Neural crest cell (in vitro differentiated cells): ENCODE data around the gene MX2. TPM values are rescaled to one million over a fixed set of nuclear protein-coding genes. Genes with fewer than 3 reads are reported as not detected.

Experiments used
- DNase-seq: peaks from one replicate; pipeline ENCODE4 v3.0.0; 2021; ENCODE audit warnings: low read depth, mixed read lengths, low spot score
- H3K27ac Mint-ChIP-seq: one replicate; pipeline ENCODE4 v1.8.0; 2021; ENCODE audit warnings: mild to moderate bottlenecking, mixed read lengths; ENCODE audit not compliant: unreplicated experiment
- H3K27me3 Mint-ChIP-seq: 2 replicates; pipeline ENCODE4 v1.8.0; 2021; ENCODE audit warnings: low read depth, mild to moderate bottlenecking, mixed read lengths
- H3K36me3 Mint-ChIP-seq: 2 replicates; pipeline ENCODE4 v1.8.0; 2021; ENCODE audit warnings: low read depth, mild to moderate bottlenecking, mixed read lengths
- H3K4me1 Mint-ChIP-seq: 2 replicates; pipeline ENCODE4 v1.8.0; 2021; ENCODE audit warnings: mixed read lengths
- H3K4me3 Mint-ChIP-seq: one replicate; pipeline ENCODE4 v1.8.0; 2021; ENCODE audit warnings: mild to moderate bottlenecking, mixed read lengths
- H3K9me3 Mint-ChIP-seq: 2 replicates; pipeline ENCODE4 v1.8.0; 2021; ENCODE audit warnings: mixed read lengths
- CTCF ChIP-seq: fragments of 200-600 bp; sonication (generic); conservative IDR thresholded peaks from 2 replicates; pipeline ENCODE4 v1.5.0; 2021; ENCODE audit warnings: antibody characterized with exemption, mild to moderate bottlenecking
- total RNA-seq: library from RNA; stranded (reverse); gene quantifications from 2 replicates; pipeline ENCODE4 v1.2.1, GENCODE V29; 2021

MX2 gene
- total RNA-seq, 1 donor from 2014 or later: not detected

- H3K9me3 Mint-ChIP-seq: no peaks in the 10 kb centered on the region
- H3K4me1 Mint-ChIP-seq: no peaks in the 10 kb centered on the region
- peaks cover 13% of the 10 kb centered on the region for H3K27me3 Mint-ChIP-seq
- H3K36me3 Mint-ChIP-seq: no peaks in the 10 kb centered on the region
- TF ChIP-seq CTCF: no peak
- H3K27ac Mint-ChIP-seq: peak overlapping the region; percentile 20
- H3K4me3 Mint-ChIP-seq: no peak overlapping the region
- DNase-seq: no peak
Measured at GRCh38 chr21:41322496-41323382, 39.1 kb upstream of the MX2 start.

DNA sequence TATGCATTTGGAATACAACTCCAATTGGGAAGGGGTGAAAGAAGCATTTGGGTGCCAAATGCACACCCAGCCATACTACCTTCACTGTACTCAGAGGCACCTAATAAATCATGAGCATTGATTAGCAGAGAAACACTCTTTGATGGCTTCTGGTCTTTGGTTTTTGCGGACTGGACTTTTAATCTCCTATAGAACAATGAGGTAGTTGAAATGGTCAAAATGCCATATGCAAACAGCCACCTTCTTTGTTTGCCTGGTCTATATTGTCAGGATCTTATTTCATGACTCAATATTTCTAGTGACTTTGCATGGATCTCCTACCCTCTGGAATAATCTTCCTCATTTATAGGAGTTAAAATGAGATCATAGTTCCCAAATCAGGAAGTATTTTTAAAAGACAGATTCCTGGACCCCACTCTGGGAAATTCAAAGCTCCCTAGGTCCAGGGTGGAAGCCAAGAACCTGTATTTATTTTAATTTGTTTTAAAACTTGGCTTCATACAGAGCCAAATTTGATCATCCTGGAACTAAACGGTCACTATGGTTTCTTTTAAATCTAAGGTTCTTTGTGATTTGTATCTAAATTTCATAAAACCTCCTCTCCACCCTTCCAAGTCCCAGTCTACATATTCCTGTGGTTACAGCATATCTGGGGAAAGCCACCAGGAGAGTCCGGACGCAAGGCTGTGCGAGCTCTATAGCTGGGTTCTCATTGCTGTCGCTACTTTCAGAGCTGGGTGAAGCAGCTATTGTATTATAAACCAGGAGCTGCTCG lies 36.5 kb upstream of the MX2 start:
- no peak overlapping the region for H3K27ac Mint-ChIP-seq
- no peaks in the 10 kb centered on the region for H3K36me3 Mint-ChIP-seq
- H3K4me3 Mint-ChIP-seq: no peak overlapping the region
- no peak for TF ChIP-seq CTCF
- no peaks in the 10 kb centered on the region for H3K27me3 Mint-ChIP-seq
- H3K9me3 Mint-ChIP-seq: no peaks in the 10 kb centered on the region
- DNase-seq: no peak
- H3K4me1 Mint-ChIP-seq: no peaks in the 10 kb centered on the region

- no peak overlapping the region for H3K27ac Mint-ChIP-seq
- no peak for TF ChIP-seq CTCF
- H3K4me3 Mint-ChIP-seq: no peak overlapping the region
- DNase-seq: no peak
- no peaks in the 10 kb centered on the region for H3K36me3 Mint-ChIP-seq
- H3K27me3 Mint-ChIP-seq: no peaks in the 10 kb centered on the region
- H3K4me1 Mint-ChIP-seq: no peaks in the 10 kb centered on the region
- H3K9me3 Mint-ChIP-seq: no peaks in the 10 kb centered on the region
Measured at GRCh38 chr21:41326414-41327080, 35.3 kb upstream of the MX2 start.

- H3K36me3 Mint-ChIP-seq: no peaks in the 10 kb centered on the region
- no peaks in the 10 kb centered on the region for H3K27me3 Mint-ChIP-seq
- no peak for DNase-seq
- no peak for TF ChIP-seq CTCF
- H3K27ac Mint-ChIP-seq: no peak overlapping the region
- H3K4me3 Mint-ChIP-seq: no peak overlapping the region
- H3K4me1 Mint-ChIP-seq: no peaks in the 10 kb centered on the region
- H3K9me3 Mint-ChIP-seq: no peaks in the 10 kb centered on the region
Measured at GRCh38 chr21:41327753-41328152, 34.1 kb upstream of the MX2 start.
